Caco-2 (cell line): ENCODE data around the gene NDUFA8. TPM values are rescaled to one million over a fixed set of nuclear protein-coding genes. Genes with fewer than 3 reads are reported as not detected.
A peak's percentile ranks its signal among the peaks of the same experiment; 100 is the strongest.

Experiments used
- BruUV-seq: library from RNA; stranded (reverse); fragments of 400-500 nt; replicated peaks from 2 replicates; lab custom pipeline; 2021; lab: Mats Ljungman, UMichigan
- CTCF ChIA-PET: fragments of 300-600 bp; sonication (Branson Sonifier 250); formaldehyde crosslinking; loops from one replicate; lab custom pipeline; 2022; ENCODE audit warnings: antibody characterized with exemption; lab: Charles Lee
- POLR2A ChIA-PET: fragments of 300-600 bp; sonication (Branson Sonifier 250); formaldehyde crosslinking; loops from one replicate; lab custom pipeline; 2022; ENCODE audit warnings: antibody characterized with exemption; lab: Charles Lee
- DNase-seq, 2 experiments: peaks; one replicate each; pipeline versions ENCODE4 v3.0.0 to v3.0.0-alpha.2; 2020 to 2022
- H3K27me3 ChIP-seq: replicated peaks from 2 replicates; pipeline ENCODE4 v1.6.0; 2011; ENCODE audit warnings: low read length; ENCODE audit not compliant: control insufficient read depth, insufficient read depth
- H3K36me3 ChIP-seq: 2 replicates; pipeline ENCODE4 v1.5.1; 2011; ENCODE audit warnings: low read length; ENCODE audit not compliant: control insufficient read depth, insufficient read depth
- H3K4me1 ChIP-seq: fragments of 250-450 bp; sonication (Bioruptor Pico); 2 replicates; pipeline ENCODE4 v1.5.1; 2020; ENCODE audit warnings: mild to moderate bottlenecking
- H3K4me3 ChIP-seq: 2 replicates; pipeline ENCODE4 v1.5.1; 2011; ENCODE audit warnings: low read depth, mild to moderate bottlenecking, control low read depth, low read length
- H3K9me3 ChIP-seq: fragments of 250-450 bp; sonication (Bioruptor Pico); 2 replicates; pipeline ENCODE4 v1.5.1; 2020; ENCODE audit warnings: mild to moderate bottlenecking, moderate library complexity
- H3K27ac Mint-ChIP-seq: one replicate; pipeline ENCODE4 v1.8.0; 2022; ENCODE audit warnings: mixed read lengths; ENCODE audit not compliant: unreplicated experiment
- H3K27me3 Mint-ChIP-seq: one replicate; pipeline ENCODE4 v1.8.0; 2022; ENCODE audit warnings: mixed read lengths; ENCODE audit not compliant: insufficient read depth, unreplicated experiment
- H3K36me3 Mint-ChIP-seq: one replicate; pipeline ENCODE4 v1.8.0; 2022; ENCODE audit warnings: mild to moderate bottlenecking, mixed read lengths; ENCODE audit not compliant: insufficient read depth, unreplicated experiment
- H3K4me1 Mint-ChIP-seq: one replicate; pipeline ENCODE4 v1.8.0; 2022; ENCODE audit warnings: low read depth, mixed read lengths; ENCODE audit not compliant: unreplicated experiment
- H3K4me3 Mint-ChIP-seq: one replicate; pipeline ENCODE4 v1.8.0; 2022; ENCODE audit warnings: mild to moderate bottlenecking, moderate library complexity, mixed read lengths; ENCODE audit not compliant: unreplicated experiment
- H3K9me3 Mint-ChIP-seq: one replicate; pipeline ENCODE4 v1.8.0; 2022; ENCODE audit warnings: mixed read lengths; ENCODE audit not compliant: unreplicated experiment
- intact Hi-C: fragments of 100-400 bp; cut with micrococcal nuclease; formaldehyde crosslinking; loops from one replicate; pipeline ENCODE4 v1.10.0; 2022; ENCODE audit not compliant: unreplicated experiment
- total RNA-seq: library from RNA; stranded (reverse); gene quantifications from 2 replicates; pipeline ENCODE4 v1.2.3, GENCODE V29; 2022
- TF ChIP-seq, protein P1 (sequence below), 2 experiments: fragments of 200-600 bp in 1 of 2; IDR thresholded peaks; 1 replicate in 1 of 2; 2 replicates in 1 of 2; pipeline versions ENCODE4 v1.5.1 to v1.8.0; 2011 to 2022; ENCODE audit warnings: antibody characterized with exemption in 1 of 2, control low read depth in 1 of 2, inconsistent platforms in 1 of 2, low read depth in 1 of 2, low read length in 1 of 2, mild to moderate bottlenecking in 1 of 2, moderate library complexity in 1 of 2; ENCODE audit not compliant: insufficient read depth in 1 of 2, severe bottlenecking in 1 of 2, unreplicated experiment in 1 of 2

Gene NDUFA8
- total RNA-seq, 1 experiment from 2014 or later, result 58.0 TPM

DNA sequence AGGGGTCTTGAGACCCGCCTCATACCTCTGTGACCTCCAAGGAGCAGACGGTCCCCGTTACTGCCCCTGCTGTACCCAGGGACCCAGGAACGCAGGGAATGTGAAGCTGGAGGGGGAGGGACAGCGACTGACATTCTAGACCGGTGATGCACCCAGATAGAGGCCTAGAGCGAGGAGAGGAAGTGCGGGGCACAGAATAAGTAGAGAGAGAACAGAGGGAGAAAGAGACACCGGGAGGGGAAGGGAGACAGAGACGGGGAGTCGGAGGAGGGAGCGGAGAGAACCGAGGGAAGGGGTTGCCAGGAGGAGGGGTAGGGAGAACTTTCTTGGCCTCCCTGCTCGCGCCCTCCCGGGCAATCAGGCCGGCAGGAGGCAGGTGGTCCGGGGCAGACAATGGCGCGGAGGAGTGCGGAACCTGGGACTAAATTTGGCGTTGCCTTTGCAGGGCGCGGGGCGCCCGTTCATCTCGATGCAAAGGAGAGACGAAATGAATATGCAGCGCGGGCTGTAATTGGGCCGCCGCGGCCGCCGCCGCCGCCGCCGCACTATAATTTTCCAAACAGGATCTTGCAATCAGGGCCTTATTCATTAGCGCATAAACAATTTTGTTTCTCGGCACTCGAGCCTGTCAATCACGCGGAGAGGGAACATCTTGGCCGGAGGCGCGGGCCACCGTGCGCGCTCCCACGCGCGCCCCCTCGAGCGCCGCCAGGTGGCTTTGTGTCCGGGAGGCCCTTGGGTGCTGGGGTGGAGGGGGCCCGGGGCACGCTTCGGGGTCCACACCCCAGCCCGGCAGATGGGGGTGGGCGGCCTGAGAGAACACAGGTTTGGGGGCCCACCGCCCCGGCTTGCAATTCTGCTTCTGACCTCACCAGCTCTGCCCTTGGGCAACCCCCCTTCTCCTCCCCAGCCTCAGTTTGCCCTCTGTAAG, 33.0 kb downstream of the NDUFA8 start:
- intact Hi-C loops, result loop anchor here (5.0 kb wide), 1 partner anchor 106 kb away; no protein-coding TSS in a partner anchor
- H3K36me3 ChIP-seq, result no peaks in the 10 kb centered on the region
- TF ChIP-seq, protein P1, sequence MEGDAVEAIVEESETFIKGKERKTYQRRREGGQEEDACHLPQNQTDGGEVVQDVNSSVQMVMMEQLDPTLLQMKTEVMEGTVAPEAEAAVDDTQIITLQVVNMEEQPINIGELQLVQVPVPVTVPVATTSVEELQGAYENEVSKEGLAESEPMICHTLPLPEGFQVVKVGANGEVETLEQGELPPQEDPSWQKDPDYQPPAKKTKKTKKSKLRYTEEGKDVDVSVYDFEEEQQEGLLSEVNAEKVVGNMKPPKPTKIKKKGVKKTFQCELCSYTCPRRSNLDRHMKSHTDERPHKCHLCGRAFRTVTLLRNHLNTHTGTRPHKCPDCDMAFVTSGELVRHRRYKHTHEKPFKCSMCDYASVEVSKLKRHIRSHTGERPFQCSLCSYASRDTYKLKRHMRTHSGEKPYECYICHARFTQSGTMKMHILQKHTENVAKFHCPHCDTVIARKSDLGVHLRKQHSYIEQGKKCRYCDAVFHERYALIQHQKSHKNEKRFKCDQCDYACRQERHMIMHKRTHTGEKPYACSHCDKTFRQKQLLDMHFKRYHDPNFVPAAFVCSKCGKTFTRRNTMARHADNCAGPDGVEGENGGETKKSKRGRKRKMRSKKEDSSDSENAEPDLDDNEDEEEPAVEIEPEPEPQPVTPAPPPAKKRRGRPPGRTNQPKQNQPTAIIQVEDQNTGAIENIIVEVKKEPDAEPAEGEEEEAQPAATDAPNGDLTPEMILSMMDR (IDR thresholded peaks at IDR 0.05; ENCODE audit: insufficient read depth in 1 of 2, low read depth in 1 of 2, low read length in 1 of 2, severe bottlenecking in 1 of 2, unreplicated experiment in 1 of 2), result no peak
- H3K36me3 Mint-ChIP-seq, result no peaks in the 10 kb centered on the region
- peaks cover 3% of the 10 kb centered on the region for H3K27me3 Mint-ChIP-seq
- H3K9me3 ChIP-seq, result no peaks in the 10 kb centered on the region
- BruUV-seq, result no TSS peak
- H3K27me3 ChIP-seq, result no peaks in the 10 kb centered on the region
- no peaks in the 10 kb centered on the region for H3K4me1 Mint-ChIP-seq
- H3K9me3 Mint-ChIP-seq, result no peaks in the 10 kb centered on the region
- DNase-seq, result peak in 1 of 2 experiments; percentile 9
- CTCF ChIA-PET, result interaction anchor here (0.6 to 8.4 kb wide), 7 partner anchors 13 to 223 kb away, joined by 3 to 175 read pairs (median 3); no protein-coding TSS in a partner anchor
- POLR2A ChIA-PET, result no interaction called here
- peaks cover 9% of the 10 kb centered on the region; the same call in 1 of the 2 replicates for H3K4me1 ChIP-seq
- H3K27ac Mint-ChIP-seq, result peak overlapping the region; percentile 14
- H3K4me3 ChIP-seq, result peak overlapping the region; percentile 34
- peak overlapping the region; percentile 73 for H3K4me3 Mint-ChIP-seq

DNA sequence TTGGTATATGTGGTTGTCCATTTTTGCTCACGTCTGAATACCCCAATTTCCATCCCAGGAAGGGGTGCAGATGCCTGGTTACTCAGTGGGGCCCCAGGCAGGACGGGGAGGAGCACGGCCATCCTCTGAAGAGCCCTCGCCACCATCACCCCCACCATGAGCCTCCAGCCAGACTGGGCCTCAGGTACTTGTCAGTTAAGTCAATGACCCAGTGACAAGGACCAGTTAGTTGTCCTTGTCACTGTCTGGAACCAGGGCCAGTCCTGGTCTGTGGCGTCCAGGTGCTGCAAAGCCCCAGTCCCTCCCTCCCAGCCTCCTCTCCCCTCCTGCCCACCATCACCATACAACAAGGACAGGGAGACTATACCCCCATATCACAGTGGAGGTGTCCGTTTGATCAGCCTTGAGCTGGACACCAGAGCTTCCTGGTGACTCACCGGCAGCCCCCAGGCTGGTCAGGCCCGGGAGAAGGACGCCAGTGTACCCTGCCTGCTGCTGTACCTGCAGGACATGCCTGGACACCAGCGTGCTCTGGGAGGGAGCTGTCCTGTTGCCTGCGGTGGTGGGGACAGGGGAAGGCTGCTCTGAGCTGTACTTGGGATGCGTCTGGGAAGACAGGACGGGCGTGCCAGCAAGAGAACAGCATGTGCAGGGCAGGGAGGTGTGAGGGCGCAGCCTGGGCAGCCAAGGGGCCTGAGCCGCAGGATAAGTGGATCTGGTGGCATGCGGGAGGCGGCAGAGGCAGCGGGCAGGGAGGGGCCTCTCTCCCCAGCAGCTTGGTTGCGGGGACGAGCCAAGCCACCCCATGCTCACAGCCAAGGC, 33.9 kb downstream of the NDUFA8 start:
- H3K27me3 ChIP-seq, result no peaks in the 10 kb centered on the region
- peak overlapping the region; percentile 14 for H3K27ac Mint-ChIP-seq
- intact Hi-C loops, result loop anchor here (1.0 to 5.0 kb wide), 6 partner anchors 67 to 685 kb away; no protein-coding TSS in a partner anchor
- BruUV-seq, result no TSS peak
- peak in 1 of 2 experiments; percentile 17 for DNase-seq
- H3K36me3 ChIP-seq, result no peaks in the 10 kb centered on the region
- TF ChIP-seq, protein P1 (IDR thresholded peaks at IDR 0.05; ENCODE audit: insufficient read depth in 1 of 2, low read depth in 1 of 2, low read length in 1 of 2, severe bottlenecking in 1 of 2, unreplicated experiment in 1 of 2), result no peak
- peaks cover 3% of the 10 kb centered on the region for H3K27me3 Mint-ChIP-seq
- H3K4me3 Mint-ChIP-seq, result peak overlapping the region; percentile 73
- peaks cover 9% of the 10 kb centered on the region; the same call in 1 of the 2 replicates for H3K4me1 ChIP-seq
- ChIA-PET POLR2A (no interaction called here), CTCF (interaction anchor here (0.6 to 8.4 kb wide), 14 partner anchors 8 to 230 kb away, joined by 3 to 175 read pairs (median 4); partner anchors contain the start of genes MRRF and RBM18)
- H3K4me1 Mint-ChIP-seq, result no peaks in the 10 kb centered on the region
- H3K36me3 Mint-ChIP-seq, result no peaks in the 10 kb centered on the region
- no peaks in the 10 kb centered on the region for H3K9me3 ChIP-seq
- H3K4me3 ChIP-seq, result no peak overlapping the region
- H3K9me3 Mint-ChIP-seq, result no peaks in the 10 kb centered on the region

DNA sequence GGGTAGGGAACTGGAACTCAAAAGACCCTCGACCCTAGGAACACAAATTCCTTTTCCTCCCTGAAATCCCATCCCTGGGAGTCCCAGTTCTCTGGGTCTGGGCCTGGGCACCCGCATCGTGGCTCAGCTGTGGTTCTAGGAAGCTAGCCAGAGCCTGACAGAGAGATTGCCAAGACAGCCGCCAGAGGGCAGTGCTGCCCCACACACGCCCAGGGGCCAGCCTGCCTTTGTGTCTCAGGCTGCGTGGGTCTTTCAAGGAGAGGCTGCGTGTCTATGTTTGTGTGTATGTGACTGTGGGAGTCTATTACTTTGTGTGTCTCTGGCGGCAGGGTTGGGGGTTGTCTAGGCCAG, 34.4 kb downstream of the NDUFA8 start:
- no TSS peak for BruUV-seq
- TF ChIP-seq, protein P1 (IDR thresholded peaks at IDR 0.05; ENCODE audit: insufficient read depth in 1 of 2, low read depth in 1 of 2, low read length in 1 of 2, severe bottlenecking in 1 of 2, unreplicated experiment in 1 of 2), result peak; percentile 89 to 93
- H3K27me3 ChIP-seq, result no peaks in the 10 kb centered on the region
- peaks cover 3% of the 10 kb centered on the region for H3K27me3 Mint-ChIP-seq
- H3K36me3 Mint-ChIP-seq, result no peaks in the 10 kb centered on the region
- peak overlapping the region; percentile 31 for H3K4me3 Mint-ChIP-seq
- H3K9me3 Mint-ChIP-seq, result no peaks in the 10 kb centered on the region
- H3K36me3 ChIP-seq, result no peaks in the 10 kb centered on the region
- intact Hi-C loops, result loop anchor here (1.0 to 5.0 kb wide), 6 partner anchors 67 to 686 kb away; no protein-coding TSS in a partner anchor
- H3K4me1 ChIP-seq, result peaks cover 9% of the 10 kb centered on the region; the same call in 1 of the 2 replicates
- DNase-seq, result peak; percentile 78 to 88
- CTCF ChIA-PET, result interaction anchor here (0.6 to 8.4 kb wide), 16 partner anchors 9 to 432 kb away, joined by 3 to 175 read pairs (median 6); partner anchors contain the start of genes MRRF and RBM18
- H3K4me3 ChIP-seq, result no peak overlapping the region
- POLR2A ChIA-PET, result no interaction called here
- no peaks in the 10 kb centered on the region for H3K9me3 ChIP-seq
- H3K4me1 Mint-ChIP-seq, result no peaks in the 10 kb centered on the region
- H3K27ac Mint-ChIP-seq, result peak overlapping the region; percentile 10
